GM18511 (cell line): Measurements from ENCODE around the gene KHDC4.

Experiments
- ATAC-seq: cut with Tn5 transposase; IDR thresholded peaks from one replicate; pipeline ENCODE4 v1.9.1; 2021; ENCODE audit warnings: mild to moderate bottlenecking, moderate library complexity; ENCODE audit not compliant: unreplicated experiment

KHDC4 gene

GRCh38 chr1:155872527-155872926 lies 61.7 kb downstream of the KHDC4 start:
- no peak for ATAC-seq

GRCh38 chr1:155871390-155871789 lies 62.8 kb downstream of the KHDC4 start:
- ATAC-seq, result no peak

- no peak for ATAC-seq
These were observed 66.4 kb downstream of the KHDC4 start for GRCh38 chr1:155867766-155868165.

GRCh38 chr1:155864393-155864792 lies 69.8 kb downstream of the KHDC4 start:
- no peak for ATAC-seq
